T-helper 17 cell (primary cell): ENCODE measurements around the gene MAP2. TPM values are rescaled to one million over a fixed set of nuclear protein-coding genes. Genes with fewer than 3 reads are reported as not detected.
A peak's percentile ranks its signal among the peaks of the same experiment; 100 is the strongest.
"Not testable (repeated sequence)": the region's sequence is repeated elsewhere in the genome, so short reads cannot be mapped to it uniquely, and the experiment has no call there.

Source experiments
- ATAC-seq: fragments of 150-1000 bp; cut with Tn5 transposase; 2 replicates; pipeline ENCODE4 v1.10.0; 2021; ENCODE audit warnings: mild to moderate bottlenecking, moderate library complexity
- DNase-seq, 3 donors: peaks; one replicate each; pipeline versions ENCODE4 v3.0.0 to v3.0.0-alpha.2; 2020 to 2021
- H3K9me3 ChIP-seq: one replicate; pipeline ENCODE4 v1.7.0; 2013; ENCODE audit warnings: low read length, mild to moderate bottlenecking; ENCODE audit not compliant: control insufficient read depth, poor library complexity, severe bottlenecking
- H3K27ac Mint-ChIP-seq: one replicate; pipeline ENCODE4 v1.8.0; 2022; ENCODE audit warnings: mild to moderate bottlenecking, moderate library complexity, mixed read lengths
- H3K27me3 Mint-ChIP-seq: one replicate; pipeline ENCODE4 v1.8.0; 2022; ENCODE audit warnings: mixed read lengths
- H3K36me3 Mint-ChIP-seq: one replicate; pipeline ENCODE4 v1.8.0; 2022; ENCODE audit warnings: low read depth, mixed read lengths
- H3K4me1 Mint-ChIP-seq: one replicate; pipeline ENCODE4 v1.8.0; 2022; ENCODE audit warnings: mild to moderate bottlenecking, mixed read lengths
- H3K4me3 Mint-ChIP-seq: one replicate; pipeline ENCODE4 v1.8.0; 2022; ENCODE audit warnings: mild to moderate bottlenecking, moderate library complexity, mixed read lengths
- total RNA-seq, 4 donors: library from RNA in 2 of 4; stranded (reverse) in 2 of 4; gene quantifications; one replicate each; pipeline ENCODE4 v1.2.3 and lab custom pipeline; 2022 to 2026

MAP2 gene
- total RNA-seq, 2 donors from 2014 or later = 0.17 to 0.94 TPM

DNA sequence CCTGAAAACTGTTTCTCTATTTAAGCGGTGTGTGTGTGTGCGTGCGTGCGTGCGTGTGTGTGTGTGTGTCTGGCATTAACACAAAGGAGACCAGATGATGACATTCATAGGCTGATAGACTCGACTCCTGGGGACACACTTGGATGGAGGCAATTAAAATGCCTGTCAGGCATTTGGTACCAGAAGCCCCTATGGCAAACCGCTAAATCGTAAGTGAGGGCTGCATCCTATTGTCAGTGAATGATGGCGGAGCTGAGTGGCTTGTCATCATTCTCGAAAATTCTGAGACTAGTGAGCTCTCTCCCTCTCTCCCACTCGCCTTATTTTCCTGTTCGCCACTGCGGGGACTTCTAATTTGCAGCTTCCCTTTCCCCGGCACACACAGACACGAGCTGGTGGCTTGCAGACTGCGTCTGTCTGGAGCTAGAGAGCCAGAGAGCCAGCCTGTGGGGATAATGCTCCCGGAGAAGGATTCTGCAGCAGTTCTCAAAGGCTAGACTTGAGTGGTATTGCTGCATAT, 155.4 kb downstream of the MAP2 start:
- Mint-ChIP-seq H3K27me3 (no peaks in the 10 kb centered on the region), H3K36me3 (no peaks in the 10 kb centered on the region), H3K4me3 (peak overlapping the region; percentile 21), H3K27ac (peak overlapping the region; percentile 56), H3K4me1 (peaks cover 10% of the 10 kb centered on the region)
- DNase-seq (no peak), ATAC-seq (no peak)
- H3K9me3 ChIP-seq = no peaks in the 10 kb centered on the region

DNA sequence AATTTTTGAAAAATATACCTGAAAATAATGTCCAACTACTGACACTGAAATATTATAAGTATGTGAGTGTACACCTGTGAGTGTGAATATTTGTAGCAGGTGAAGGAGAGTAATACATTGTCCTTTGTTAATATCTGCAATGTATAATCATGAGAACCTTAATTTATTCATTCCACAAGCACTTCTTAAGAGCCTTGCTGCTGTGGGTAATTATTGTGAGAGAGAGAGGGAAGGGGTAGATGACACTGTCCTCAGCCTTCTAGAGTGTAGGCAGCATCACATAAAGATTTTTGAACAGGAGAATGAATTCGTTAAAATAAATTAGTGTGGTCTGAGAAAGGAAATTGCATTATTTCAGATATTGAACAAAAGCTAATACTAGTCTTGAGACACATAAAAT, 157.2 kb downstream of the MAP2 start:
- Mint-ChIP-seq H3K36me3 (no peaks in the 10 kb centered on the region), H3K4me3 (no peak overlapping the region), H3K27ac (no peak overlapping the region), H3K27me3 (no peaks in the 10 kb centered on the region), H3K4me1 (peaks cover 10% of the 10 kb centered on the region)
- ATAC-seq (no peak), DNase-seq (no peak)
- H3K9me3 ChIP-seq = no peaks in the 10 kb centered on the region

DNA sequence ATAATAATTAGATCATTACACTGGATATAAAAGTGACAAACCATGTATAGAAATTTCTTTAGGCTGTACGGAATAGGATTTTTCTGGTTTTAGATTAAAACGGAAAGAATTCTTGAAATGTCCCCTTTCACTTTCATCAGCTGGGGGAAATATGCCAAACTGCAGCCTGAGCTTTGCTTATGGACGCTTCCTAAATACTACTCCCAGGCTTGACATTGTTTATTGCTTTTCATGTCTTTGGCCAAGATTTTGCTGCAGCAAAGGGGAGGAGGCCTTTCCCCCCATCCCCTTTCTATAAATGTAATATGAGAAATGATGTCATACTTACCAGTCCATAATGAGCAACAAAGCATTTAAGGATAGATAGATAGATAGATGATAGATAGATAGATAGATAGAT, 158.4 kb downstream of the MAP2 start:
- peaks cover 10% of the 10 kb centered on the region for H3K4me1 Mint-ChIP-seq
- DNase-seq (no peak), ATAC-seq (no peak)
- no peaks in the 10 kb centered on the region for H3K36me3 Mint-ChIP-seq
- no peak overlapping the region for H3K27ac Mint-ChIP-seq
- H3K9me3 ChIP-seq = no peaks in the 10 kb centered on the region
- H3K27me3 Mint-ChIP-seq = no peaks in the 10 kb centered on the region
- H3K4me3 Mint-ChIP-seq = no peak overlapping the region

DNA sequence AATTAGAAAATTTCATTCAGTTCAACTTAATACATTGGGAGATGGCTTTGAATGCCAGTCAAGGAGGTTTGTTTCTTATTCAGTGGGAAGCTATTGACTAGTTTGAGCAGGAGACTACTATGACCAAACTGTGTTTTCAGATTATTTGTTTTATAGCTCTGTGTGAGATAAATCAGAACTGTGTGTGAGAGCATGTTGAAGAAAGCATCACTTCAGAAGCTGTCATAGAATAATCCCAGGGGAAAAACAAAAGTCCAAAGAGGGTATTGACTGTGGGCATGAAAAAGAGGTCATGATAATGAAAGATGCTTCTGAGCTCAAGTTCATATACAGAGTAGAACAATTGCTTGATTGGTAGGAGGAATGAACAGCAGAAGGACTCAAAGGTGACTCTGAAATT, 160.6 kb downstream of the MAP2 start:
- DNase-seq = no peak

DNA sequence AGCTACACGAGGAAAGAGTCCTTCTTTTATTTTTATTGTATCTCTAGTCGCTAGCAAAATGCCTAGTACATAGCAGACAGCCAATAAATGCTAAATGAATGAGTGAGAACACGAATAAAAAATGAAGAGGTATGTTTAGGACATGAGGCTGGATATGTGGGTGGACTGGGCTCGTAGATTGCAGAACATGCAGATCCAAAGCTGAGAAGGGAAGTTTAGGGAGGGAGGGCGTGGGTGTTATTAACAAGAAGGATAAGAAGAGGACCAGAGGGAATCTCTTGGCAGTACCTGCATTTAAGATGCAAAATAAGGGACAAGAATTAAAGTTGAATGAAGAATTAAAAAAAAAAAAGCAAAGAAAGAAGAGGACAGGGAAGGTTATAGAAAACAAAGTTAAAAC, 161.1 kb downstream of the MAP2 start:
- Mint-ChIP-seq H3K27me3 (no peaks in the 10 kb centered on the region), H3K36me3 (no peaks in the 10 kb centered on the region), H3K27ac (no peak overlapping the region), H3K4me3 (no peak overlapping the region), H3K4me1 (peaks cover 4% of the 10 kb centered on the region)
- DNase-seq (no peak), ATAC-seq (no peak)
- H3K9me3 ChIP-seq = no peaks in the 10 kb centered on the region

More for the DNA sequence above, 160.6 kb downstream of the MAP2 start:
- H3K4me1 Mint-ChIP-seq = peaks cover 8% of the 10 kb centered on the region
- ATAC-seq = no peak
- H3K4me3 Mint-ChIP-seq = no peak overlapping the region
- no peaks in the 10 kb centered on the region for H3K9me3 ChIP-seq
- H3K27me3 Mint-ChIP-seq = no peaks in the 10 kb centered on the region
- H3K27ac Mint-ChIP-seq = no peak overlapping the region
- no peaks in the 10 kb centered on the region for H3K36me3 Mint-ChIP-seq

DNA sequence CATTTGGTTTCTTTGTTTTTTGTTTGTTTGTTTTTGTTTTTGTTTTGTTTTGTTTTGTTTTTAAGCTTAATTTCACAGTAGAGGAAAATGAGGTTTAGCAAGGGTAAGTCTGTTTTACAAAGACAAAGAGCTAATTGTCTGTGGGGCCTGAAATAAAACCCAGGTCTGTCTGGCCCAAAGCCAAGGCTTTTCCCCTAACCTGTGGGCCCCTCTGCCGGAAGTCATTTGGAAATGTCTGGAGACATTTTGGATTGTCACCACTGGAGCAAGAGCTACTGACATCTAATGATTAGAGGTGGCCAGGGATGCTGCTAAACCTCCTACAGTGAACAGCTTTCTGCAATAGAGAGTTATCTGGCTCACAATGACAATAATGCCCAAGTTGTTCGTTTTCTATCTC, 167.2 kb downstream of the MAP2 start:
- no peak overlapping the region for H3K27ac Mint-ChIP-seq
- DNase-seq (no peak), ATAC-seq (no peak)
- H3K9me3 ChIP-seq = no peaks in the 10 kb centered on the region
- no peak overlapping the region for H3K4me3 Mint-ChIP-seq
- no peaks in the 10 kb centered on the region for H3K36me3 Mint-ChIP-seq
- H3K27me3 Mint-ChIP-seq = peaks cover 4% of the 10 kb centered on the region
- H3K4me1 Mint-ChIP-seq = no peaks in the 10 kb centered on the region

DNA sequence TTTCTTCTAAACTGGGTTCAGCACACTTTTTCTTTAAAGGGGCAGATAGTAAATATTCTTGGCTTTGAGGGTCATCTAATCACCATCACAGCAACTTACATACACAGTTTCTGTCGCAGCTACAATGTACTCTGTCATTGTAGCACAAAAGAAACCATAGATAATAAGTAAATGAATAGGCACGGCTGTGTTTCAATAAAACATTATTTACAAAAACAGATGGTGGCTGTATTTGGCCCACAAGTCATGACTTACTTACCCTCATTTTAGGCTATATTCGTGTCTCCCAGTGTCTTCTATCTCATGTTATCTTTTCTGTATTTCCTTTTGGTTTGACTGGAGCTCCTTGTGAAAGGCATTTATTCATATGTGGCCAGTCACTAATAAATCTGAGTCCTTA, 168.3 kb downstream of the MAP2 start:
- ATAC-seq = no peak

DNA sequence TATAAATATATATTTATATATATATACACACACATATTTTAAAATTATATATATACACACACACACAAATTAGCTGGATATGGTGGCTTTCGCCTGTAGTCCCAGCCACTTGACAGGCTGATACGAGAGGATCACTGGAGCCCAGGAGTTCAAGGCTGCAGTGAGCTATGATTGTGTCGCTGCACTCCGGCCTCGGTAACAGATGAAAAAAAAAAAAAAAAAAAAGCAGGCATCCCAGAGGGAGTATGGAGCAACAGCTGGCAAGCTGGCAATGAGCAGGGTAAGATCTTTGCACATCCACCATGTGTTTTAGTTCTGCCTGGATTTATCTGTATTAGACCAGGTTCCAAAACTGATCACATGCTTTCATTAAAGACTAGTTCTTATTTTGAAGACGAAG, 170.1 kb downstream of the MAP2 start:
- ATAC-seq = no peak
- H3K9me3 ChIP-seq = no peaks in the 10 kb centered on the region
- Mint-ChIP-seq H3K4me1 (no peaks in the 10 kb centered on the region), H3K27me3 (peaks cover 4% of the 10 kb centered on the region), H3K4me3 (no peak overlapping the region), H3K36me3 (no peaks in the 10 kb centered on the region), H3K27ac (no peak overlapping the region)
- DNase-seq = no peak

More for the DNA sequence above, 168.3 kb downstream of the MAP2 start:
- H3K27ac Mint-ChIP-seq = no peak overlapping the region
- H3K9me3 ChIP-seq = no peaks in the 10 kb centered on the region
- H3K4me3 Mint-ChIP-seq = no peak overlapping the region
- peaks cover 4% of the 10 kb centered on the region for H3K27me3 Mint-ChIP-seq
- no peaks in the 10 kb centered on the region for H3K4me1 Mint-ChIP-seq
- no peak for DNase-seq
- no peaks in the 10 kb centered on the region for H3K36me3 Mint-ChIP-seq

DNA sequence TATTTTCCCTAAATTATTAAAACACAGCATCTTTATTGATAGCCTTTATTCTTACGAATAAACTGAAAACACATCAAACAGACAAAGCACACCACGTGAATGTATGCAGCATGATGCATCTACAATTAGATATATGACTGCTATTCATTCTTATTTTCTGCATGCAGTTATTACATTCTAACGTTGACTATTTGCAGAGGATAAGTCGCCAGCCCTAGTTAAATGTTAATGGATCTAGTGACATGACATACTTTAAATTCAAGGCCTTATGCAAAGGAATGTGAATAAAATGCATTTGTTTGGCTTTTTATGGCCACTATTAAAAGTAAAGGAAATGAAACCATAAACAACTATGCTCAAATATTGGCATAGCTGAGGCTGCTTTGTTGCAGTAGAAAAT, 172.4 kb downstream of the MAP2 start:
- Mint-ChIP-seq H3K27ac (no peak overlapping the region), H3K27me3 (peaks cover 4% of the 10 kb centered on the region), H3K4me1 (no peaks in the 10 kb centered on the region), H3K36me3 (no peaks in the 10 kb centered on the region), H3K4me3 (no peak overlapping the region)
- H3K9me3 ChIP-seq = no peaks in the 10 kb centered on the region
- DNase-seq (no peak), ATAC-seq (no peak)

DNA sequence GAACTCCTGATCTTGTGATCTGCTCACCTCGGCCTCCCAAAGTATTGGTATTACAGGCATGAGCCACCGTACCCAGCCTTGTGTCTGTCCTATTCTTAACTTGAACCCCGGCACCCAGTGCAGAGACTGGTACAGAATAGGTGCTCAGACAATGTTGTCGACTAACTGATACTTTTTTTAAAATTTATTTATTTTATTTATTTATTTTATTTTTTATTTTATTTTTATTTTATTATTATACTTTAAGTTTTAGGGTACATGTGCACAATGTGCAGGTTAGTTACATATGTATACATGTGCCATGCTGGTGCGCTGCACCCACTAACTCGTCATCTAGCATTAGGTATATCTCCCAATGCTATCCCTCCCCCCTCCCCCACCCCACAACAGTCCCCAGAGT, 174.4 kb downstream of the MAP2 start:
- H3K4me1 Mint-ChIP-seq, H3K9me3 ChIP-seq, ATAC-seq, H3K4me3 Mint-ChIP-seq, H3K36me3 Mint-ChIP-seq, DNase-seq, H3K27ac Mint-ChIP-seq: not testable (repeated sequence)
- peaks cover 11% of the 10 kb centered on the region for H3K27me3 Mint-ChIP-seq

DNA sequence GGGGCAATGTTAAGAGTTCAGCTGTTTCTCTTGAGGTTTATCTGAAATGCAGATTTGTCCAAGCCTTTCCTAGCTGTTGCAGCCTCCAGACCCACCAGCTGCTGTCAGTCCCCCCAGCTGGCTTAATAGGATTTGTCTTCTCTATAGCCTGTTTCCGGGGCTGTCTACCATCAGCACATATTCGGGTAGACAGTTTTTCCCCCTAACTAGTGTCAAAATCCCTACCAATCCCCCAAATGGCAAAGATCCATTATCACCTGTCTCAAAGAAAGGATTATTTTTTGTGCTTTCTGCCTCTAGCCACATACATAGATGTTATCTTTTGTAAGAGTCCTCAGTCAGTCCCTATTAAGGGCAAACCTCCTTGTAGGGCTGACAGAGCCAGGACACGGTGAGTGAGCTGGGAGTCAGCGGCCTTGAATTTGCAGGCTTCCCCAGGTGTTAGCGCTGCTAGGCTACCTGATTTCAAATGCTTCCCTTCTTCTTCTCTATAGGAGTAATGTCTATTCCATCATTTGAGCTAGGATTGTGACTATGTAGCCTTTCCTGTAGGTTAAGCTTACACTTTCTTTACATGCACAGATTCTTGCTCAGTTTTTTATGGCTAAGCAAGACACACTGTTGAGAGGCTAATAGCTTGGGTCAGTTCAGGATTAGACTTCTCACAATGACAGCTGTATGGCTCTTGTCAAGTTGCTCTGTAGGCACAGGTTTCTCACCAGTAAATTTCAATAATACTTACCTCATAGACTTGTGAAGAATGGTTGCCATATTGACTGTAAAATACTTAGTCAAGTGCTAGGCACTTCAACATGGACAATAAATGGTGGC, 176.7 kb downstream of the MAP2 start:
- H3K9me3 ChIP-seq = no peaks in the 10 kb centered on the region

DNA sequence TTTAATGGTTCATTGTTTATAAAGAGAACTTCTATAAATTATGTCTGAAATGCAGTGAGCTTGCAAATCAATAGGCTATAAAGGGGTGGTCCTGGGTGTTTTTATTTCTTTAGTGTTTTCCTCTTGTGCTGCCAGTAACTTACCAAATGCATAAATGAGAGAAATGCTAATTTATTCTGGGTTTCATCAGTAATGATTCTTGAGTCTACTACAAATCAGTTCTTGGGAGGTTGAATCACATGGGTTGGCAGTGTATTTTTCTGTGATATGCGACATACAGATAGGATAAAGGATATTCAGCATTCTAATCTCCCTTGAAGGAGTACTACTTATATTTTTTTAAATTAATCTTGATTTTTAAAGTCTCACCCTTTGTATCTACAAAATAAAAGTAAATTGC, 177.7 kb downstream of the MAP2 start:
- no peaks in the 10 kb centered on the region for H3K36me3 Mint-ChIP-seq
- H3K27ac Mint-ChIP-seq = no peak overlapping the region
- H3K4me3 Mint-ChIP-seq = no peak overlapping the region
- peaks cover 6% of the 10 kb centered on the region for H3K27me3 Mint-ChIP-seq
- DNase-seq (no peak), ATAC-seq (no peak)
- H3K4me1 Mint-ChIP-seq = no peaks in the 10 kb centered on the region
- H3K9me3 ChIP-seq = no peaks in the 10 kb centered on the region

More for the DNA sequence above, 176.7 kb downstream of the MAP2 start:
- no peak for ATAC-seq
- Mint-ChIP-seq H3K27me3 (peaks cover 6% of the 10 kb centered on the region), H3K4me3 (no peak overlapping the region), H3K4me1 (no peaks in the 10 kb centered on the region), H3K36me3 (no peaks in the 10 kb centered on the region), H3K27ac (no peak overlapping the region)
- no peak for DNase-seq

DNA sequence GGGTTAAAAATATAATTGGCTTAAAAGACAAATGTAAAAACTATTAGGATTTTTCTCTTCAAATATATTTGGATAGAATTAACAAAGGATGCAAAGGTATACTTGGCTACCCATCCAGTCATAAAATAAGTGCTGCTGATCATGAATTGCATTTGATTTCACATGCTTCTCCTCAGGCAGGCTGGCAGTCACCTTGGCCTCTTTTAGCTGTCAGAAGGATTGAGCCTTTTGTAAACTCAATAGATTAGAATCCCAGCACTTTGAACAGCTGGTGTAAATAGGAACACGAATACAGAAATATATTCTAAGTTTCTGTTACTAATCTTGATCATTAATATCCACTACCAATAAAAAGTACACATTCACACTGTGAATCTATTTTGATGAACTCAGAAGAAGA, 178.4 kb downstream of the MAP2 start:
- Mint-ChIP-seq H3K36me3 (no peaks in the 10 kb centered on the region), H3K4me3 (no peak overlapping the region), H3K4me1 (no peaks in the 10 kb centered on the region), H3K27me3 (peaks cover 6% of the 10 kb centered on the region), H3K27ac (no peak overlapping the region)
- H3K9me3 ChIP-seq = no peaks in the 10 kb centered on the region
- no peak for ATAC-seq
- DNase-seq = no peak

DNA sequence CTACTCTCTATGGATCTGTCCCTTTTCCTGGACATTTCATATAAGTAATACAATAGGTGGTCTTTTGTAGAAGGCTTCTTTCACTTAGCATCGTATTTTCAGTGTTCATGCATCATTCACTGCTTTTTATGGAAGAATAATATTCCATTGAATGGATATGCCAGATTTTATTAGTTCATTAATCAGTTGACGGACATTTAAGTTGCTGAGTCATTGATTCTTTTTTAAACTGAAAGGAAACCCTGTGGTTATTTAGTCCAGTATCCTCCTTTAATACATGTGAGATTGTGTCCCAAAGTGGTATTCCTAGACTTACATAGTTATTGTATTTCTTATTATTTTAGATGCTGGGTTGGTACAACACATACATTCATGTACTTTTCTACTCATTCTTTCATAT, 185.7 kb downstream of the MAP2 start:
- ATAC-seq = no peak
- no peaks in the 10 kb centered on the region for H3K9me3 ChIP-seq
- H3K27me3 Mint-ChIP-seq = no peaks in the 10 kb centered on the region
- no peaks in the 10 kb centered on the region for H3K4me1 Mint-ChIP-seq
- no peak for DNase-seq
- no peak overlapping the region for H3K4me3 Mint-ChIP-seq
- no peaks in the 10 kb centered on the region for H3K36me3 Mint-ChIP-seq
- H3K27ac Mint-ChIP-seq = no peak overlapping the region
